ENCODE results near the gene CRNN.

GRCh38 chr1:152442301-152442700 is 28.2 kb upstream of the CRNN start:
- TF ChIP-seq, protein P1, sequence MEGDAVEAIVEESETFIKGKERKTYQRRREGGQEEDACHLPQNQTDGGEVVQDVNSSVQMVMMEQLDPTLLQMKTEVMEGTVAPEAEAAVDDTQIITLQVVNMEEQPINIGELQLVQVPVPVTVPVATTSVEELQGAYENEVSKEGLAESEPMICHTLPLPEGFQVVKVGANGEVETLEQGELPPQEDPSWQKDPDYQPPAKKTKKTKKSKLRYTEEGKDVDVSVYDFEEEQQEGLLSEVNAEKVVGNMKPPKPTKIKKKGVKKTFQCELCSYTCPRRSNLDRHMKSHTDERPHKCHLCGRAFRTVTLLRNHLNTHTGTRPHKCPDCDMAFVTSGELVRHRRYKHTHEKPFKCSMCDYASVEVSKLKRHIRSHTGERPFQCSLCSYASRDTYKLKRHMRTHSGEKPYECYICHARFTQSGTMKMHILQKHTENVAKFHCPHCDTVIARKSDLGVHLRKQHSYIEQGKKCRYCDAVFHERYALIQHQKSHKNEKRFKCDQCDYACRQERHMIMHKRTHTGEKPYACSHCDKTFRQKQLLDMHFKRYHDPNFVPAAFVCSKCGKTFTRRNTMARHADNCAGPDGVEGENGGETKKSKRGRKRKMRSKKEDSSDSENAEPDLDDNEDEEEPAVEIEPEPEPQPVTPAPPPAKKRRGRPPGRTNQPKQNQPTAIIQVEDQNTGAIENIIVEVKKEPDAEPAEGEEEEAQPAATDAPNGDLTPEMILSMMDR (IDR thresholded peaks at IDR 0.05; ENCODE audit: borderline replicate concordance, extremely low read depth, low read length, poor library complexity, severe bottlenecking) = no peak
- no peak for TF ChIP-seq EZH2 (IDR thresholded peaks at IDR 0.05; ENCODE audit: borderline replicate concordance, low read depth, low read length, severe bottlenecking)

All from DND-41 (cell line).